GM23338 (cell line): ENCODE results near the gene SLF2. TPM values are rescaled to one million over a fixed set of nuclear protein-coding genes. Genes with fewer than 3 reads are reported as not detected.

ENCODE experiments used
- ATAC-seq: fragments of 200-7000 bp; cut with Tn5 transposase; 3 replicates; pipeline ENCODE4 v1.9.1; 2020
- DNase-seq: peaks from one replicate; pipeline ENCODE4 v3.0.0-alpha.2; 2015; ENCODE audit warnings: low spot score
- H2AFZ ChIP-seq: fragments of 200-600 bp; sonication (generic); 2 replicates; pipeline ENCODE4 v1.8.0; 2016; ENCODE audit warnings: antibody characterized with exemption, mild to moderate bottlenecking, moderate library complexity
- H3F3A ChIP-seq: fragments of 200-600 bp; sonication (generic); replicated peaks from 2 replicates; pipeline ENCODE4 v1.8.0; 2017; ENCODE audit warnings: antibody characterized with exemption, mixed run types, low read depth
- H3K27ac ChIP-seq: fragments of 200-600 bp; sonication (generic); 2 replicates; pipeline ENCODE4 v1.6.1; 2016; ENCODE audit warnings: low read depth
- H3K27me3 ChIP-seq: fragments of 200-600 bp; sonication (generic); 2 replicates; pipeline ENCODE4 v1.8.0; 2016; ENCODE audit warnings: mild to moderate bottlenecking, mixed run types, moderate library complexity; ENCODE audit not compliant: insufficient read depth
- H3K36me3 ChIP-seq: fragments of 200-600 bp; sonication (generic); 2 replicates; pipeline ENCODE4 v1.8.0; 2016; ENCODE audit warnings: mild to moderate bottlenecking; ENCODE audit not compliant: insufficient read depth
- H3K4me1 ChIP-seq: fragments of 200-600 bp; sonication (generic); 2 replicates; pipeline ENCODE4 v1.8.0; 2016; ENCODE audit warnings: mild to moderate bottlenecking, moderate library complexity; ENCODE audit not compliant: insufficient read depth
- H3K4me2 ChIP-seq: fragments of 200-600 bp; sonication (generic); 2 replicates; pipeline ENCODE4 v1.7.1; 2017; ENCODE audit warnings: mixed run types
- H3K4me3 ChIP-seq: fragments of 200-600 bp; sonication (generic); 2 replicates; pipeline ENCODE4 v1.6.1; 2016; ENCODE audit warnings: mixed run types
- H3K79me2 ChIP-seq: fragments of 200-600 bp; sonication (generic); replicated peaks from 2 replicates; pipeline ENCODE4 v1.8.0; 2017; ENCODE audit warnings: mild to moderate bottlenecking; ENCODE audit not compliant: insufficient read depth
- H3K9me2 ChIP-seq: fragments of 200-600 bp; sonication (generic); 2 replicates; pipeline ENCODE4 v1.8.0; 2017; ENCODE audit not compliant: insufficient read depth
- H4K20me1 ChIP-seq: fragments of 200-600 bp; sonication (generic); replicated peaks from 2 replicates; pipeline ENCODE4 v1.8.0; 2017; ENCODE audit warnings: mild to moderate bottlenecking; ENCODE audit not compliant: insufficient read depth
- H3K27ac Mint-ChIP-seq: 2 replicates; pipeline ENCODE4 v1.8.0; 2020; ENCODE audit warnings: inconsistent platforms, mild to moderate bottlenecking, moderate library complexity, mixed read lengths
- H3K27me3 Mint-ChIP-seq: 3 replicates; pipeline ENCODE4 v1.8.0; 2022; ENCODE audit warnings: low read depth, mild to moderate bottlenecking, moderate library complexity, mixed read lengths, inconsistent platforms; ENCODE audit not compliant: insufficient read depth, poor library complexity
- H3K36me3 Mint-ChIP-seq: 3 replicates; pipeline ENCODE4 v1.8.0; 2021; ENCODE audit warnings: low read depth, mild to moderate bottlenecking, inconsistent platforms, moderate library complexity, mixed read lengths
- H3K4me1 Mint-ChIP-seq: 3 replicates; pipeline ENCODE4 v1.8.0; 2020; ENCODE audit warnings: mild to moderate bottlenecking, inconsistent platforms, mixed read lengths
- H3K4me3 Mint-ChIP-seq: 3 replicates; pipeline ENCODE4 v1.8.0; 2021; ENCODE audit warnings: moderate library complexity, mild to moderate bottlenecking, inconsistent platforms, mixed read lengths
- H3K9me3 Mint-ChIP-seq: 3 replicates; pipeline ENCODE4 v1.8.0; 2020; ENCODE audit warnings: moderate library complexity, mild to moderate bottlenecking, inconsistent platforms, mixed read lengths
- CREB1 ChIP-seq: fragments of 250-450 bp; sonication (Bioruptor Pico); IDR thresholded peaks from 2 replicates; pipeline ENCODE4 v1.5.0; 2020; ENCODE audit warnings: low read depth, mild to moderate bottlenecking, moderate library complexity
- CTCF ChIP-seq, 2 experiments: fragments of 200-600 bp in 1 of 2; sonication (generic) in 1 of 2; conservative IDR thresholded peaks; 2 replicates each; pipeline versions ENCODE4 v1.5.1 to v1.6.1; 2016 to 2017; ENCODE audit warnings: antibody characterized with exemption in 2 of 2, low read depth in 2 of 2, mild to moderate bottlenecking in 2 of 2, moderate library complexity in 1 of 2
- ETS1 ChIP-seq: IDR thresholded peaks from 2 replicates; pipeline ENCODE4 v1.6.1; 2016; ENCODE audit warnings: antibody characterized with exemption
- EZH2 ChIP-seq: fragments of 200-600 bp; sonication (generic); IDR thresholded peaks from one replicate; pipeline ENCODE4 v1.8.0; 2017; ENCODE audit warnings: antibody characterized with exemption, mild to moderate bottlenecking, low read depth; ENCODE audit not compliant: unreplicated experiment
- EZH2phosphoT487 ChIP-seq: fragments of 200-600 bp; sonication (generic); IDR thresholded peaks from one replicate; pipeline ENCODE4 v1.8.1; 2018; ENCODE audit warnings: antibody characterized with exemption; ENCODE audit not compliant: unreplicated experiment
- JUNB ChIP-seq: IDR thresholded peaks from one replicate; pipeline ENCODE4 v1.6.1; 2016; ENCODE audit warnings: antibody characterized with exemption; ENCODE audit not compliant: unreplicated experiment
- NANOG ChIP-seq: IDR thresholded peaks from 2 replicates; pipeline ENCODE4 v1.6.1; 2016; ENCODE audit warnings: antibody characterized with exemption, borderline replicate concordance
- POLR2AphosphoS5 ChIP-seq: IDR thresholded peaks from 2 replicates; pipeline ENCODE4 v1.6.1; 2016; ENCODE audit warnings: antibody characterized with exemption, low read depth
- REST ChIP-seq: IDR thresholded peaks from one replicate; pipeline ENCODE4 v1.6.1; 2018; ENCODE audit warnings: antibody characterized with exemption; ENCODE audit not compliant: unreplicated experiment
- STAT1 ChIP-seq: IDR thresholded peaks from one replicate; pipeline ENCODE4 v1.6.1; 2016; ENCODE audit warnings: antibody characterized with exemption; ENCODE audit not compliant: unreplicated experiment
- ZNF114 ChIP-seq: fragments of 250-450 bp; sonication (Bioruptor Pico); IDR thresholded peaks from 2 replicates; pipeline ENCODE4 v1.5.0; 2020; ENCODE audit warnings: mild to moderate bottlenecking, moderate library complexity
- ZNF331 ChIP-seq: fragments of 250-450 bp; sonication (Bioruptor Pico); IDR thresholded peaks from 2 replicates; pipeline ENCODE4 v1.5.0; 2020; ENCODE audit warnings: low read depth, mild to moderate bottlenecking, moderate library complexity
- ZNF462 ChIP-seq: fragments of 250-450 bp; sonication (Bioruptor Pico); IDR thresholded peaks from 2 replicates; pipeline ENCODE4 v1.5.0; 2020; ENCODE audit warnings: mild to moderate bottlenecking, moderate library complexity
- polyA plus RNA-seq: library from polyadenylated mRNA; unstranded; fragments of >200 nt; fragmentation: Nextera tagmentation; extraction: Ambion mirVana; gene quantifications from 2 replicates; pipeline ENCODE4 v1.2.1, GENCODE V29; 2016
- total RNA-seq: library from RNA; depleted of rRNA; stranded (reverse); fragments of >200 nt; shearing (Covaris generic); gene quantifications from 2 replicates; pipeline ENCODE4 v1.2.3, GENCODE V29; 2014

SLF2 gene
- total and polyA plus RNA-seq, 2 experiments from 2014 or later, result 13.6 to 22.1 TPM

- Histone ChIP-seq H3K79me2 (no peaks in the 10 kb centered on the region), H3K4me3 (no peak overlapping the region), H3F3A (no peaks in the 10 kb centered on the region), H4K20me1 (no peaks in the 10 kb centered on the region), H3K27ac (no peak overlapping the region), H3K4me2 (no peak overlapping the region), H3K4me1 (peaks cover 11% of the 10 kb centered on the region), H3K36me3 (no peaks in the 10 kb centered on the region; the same call in 1 of the 2 replicates), H2AFZ (peak overlapping the region; percentile 90), H3K27me3 (peaks cover 3% of the 10 kb centered on the region; the same call in 1 of the 2 replicates), H3K9me2 (no peaks in the 10 kb centered on the region)
- no peaks in the 10 kb centered on the region for H3K9me3 Mint-ChIP-seq
- no peak overlapping the region for H3K4me3 Mint-ChIP-seq
- H3K4me1 Mint-ChIP-seq, result peaks cover 16% of the 10 kb centered on the region
- DNase-seq (no peak), ATAC-seq (peak; percentile 22; the same call in 1 of the 3 replicates)
- H3K27ac Mint-ChIP-seq, result no peak overlapping the region; the same call in 1 of the 2 replicates
- peaks cover 8% of the 10 kb centered on the region for H3K27me3 Mint-ChIP-seq
- no peaks in the 10 kb centered on the region for H3K36me3 Mint-ChIP-seq
- TF ChIP-seq ZNF462 (CRISPR knock-in tag), result no peak
- no peak for TF ChIP-seq CREB1 (CRISPR knock-in tag)
- no peak for TF ChIP-seq POLR2AphosphoS5
- no peak for TF ChIP-seq ETS1
- no peak for TF ChIP-seq EZH2
- TF ChIP-seq STAT1, result no peak
- no peak for TF ChIP-seq REST
- TF ChIP-seq EZH2phosphoT487, result no peak
- TF ChIP-seq ZNF114 (CRISPR knock-in tag), result no peak
- no peak for TF ChIP-seq JUNB
- no peak for TF ChIP-seq ZNF331 (CRISPR knock-in tag)
- no peak for TF ChIP-seq NANOG
- TF ChIP-seq CTCF (conservative IDR thresholded peaks at IDR 0.05; ENCODE audit: low read depth in 2 of 2), result no peak
Observed at GRCh38 chr10:100890673-100891317, 22.0 kb upstream of the SLF2 start.
